GM12872 (cell line): ENCODE measurements around the gene KMT2E.

ENCODE experiments used
- CTCF ChIP-seq: IDR thresholded peaks from 3 replicates; pipeline ENCODE4 v1.5.1; 2011; ENCODE audit warnings: low read depth, mild to moderate bottlenecking, low read length, moderate library complexity; ENCODE audit not compliant: insufficient read depth

The KMT2E gene

GRCh38 chr7:105020926-105021325 is 6.9 kb downstream of the KMT2E start:
- TF ChIP-seq CTCF: no peak

GRCh38 chr7:105021352-105021751 is 7.3 kb downstream of the KMT2E start:
- no peak for TF ChIP-seq CTCF

- no peak for TF ChIP-seq CTCF
Observed at GRCh38 chr7:105021967-105022366, 8.0 kb downstream of the KMT2E start.

- TF ChIP-seq CTCF: no peak
Observed at GRCh38 chr7:105022458-105022857, 8.5 kb downstream of the KMT2E start.

- TF ChIP-seq CTCF: no peak
Observed at GRCh38 chr7:105024734-105025133, 10.7 kb downstream of the KMT2E start.

GRCh38 chr7:105026750-105027149 is 12.7 kb downstream of the KMT2E start:
- no peak for TF ChIP-seq CTCF

- no peak for TF ChIP-seq CTCF
Observed at GRCh38 chr7:105027176-105027853, 13.3 kb downstream of the KMT2E start.
